Fibroblast of gingiva (primary cell): ENCODE data around the gene RPH3AL.

Experiments
- DNase-seq: peaks from one replicate; pipeline ENCODE4 v3.0.0-alpha.2; 2011; ENCODE audit warnings: low read depth

RPH3AL gene

DNA sequence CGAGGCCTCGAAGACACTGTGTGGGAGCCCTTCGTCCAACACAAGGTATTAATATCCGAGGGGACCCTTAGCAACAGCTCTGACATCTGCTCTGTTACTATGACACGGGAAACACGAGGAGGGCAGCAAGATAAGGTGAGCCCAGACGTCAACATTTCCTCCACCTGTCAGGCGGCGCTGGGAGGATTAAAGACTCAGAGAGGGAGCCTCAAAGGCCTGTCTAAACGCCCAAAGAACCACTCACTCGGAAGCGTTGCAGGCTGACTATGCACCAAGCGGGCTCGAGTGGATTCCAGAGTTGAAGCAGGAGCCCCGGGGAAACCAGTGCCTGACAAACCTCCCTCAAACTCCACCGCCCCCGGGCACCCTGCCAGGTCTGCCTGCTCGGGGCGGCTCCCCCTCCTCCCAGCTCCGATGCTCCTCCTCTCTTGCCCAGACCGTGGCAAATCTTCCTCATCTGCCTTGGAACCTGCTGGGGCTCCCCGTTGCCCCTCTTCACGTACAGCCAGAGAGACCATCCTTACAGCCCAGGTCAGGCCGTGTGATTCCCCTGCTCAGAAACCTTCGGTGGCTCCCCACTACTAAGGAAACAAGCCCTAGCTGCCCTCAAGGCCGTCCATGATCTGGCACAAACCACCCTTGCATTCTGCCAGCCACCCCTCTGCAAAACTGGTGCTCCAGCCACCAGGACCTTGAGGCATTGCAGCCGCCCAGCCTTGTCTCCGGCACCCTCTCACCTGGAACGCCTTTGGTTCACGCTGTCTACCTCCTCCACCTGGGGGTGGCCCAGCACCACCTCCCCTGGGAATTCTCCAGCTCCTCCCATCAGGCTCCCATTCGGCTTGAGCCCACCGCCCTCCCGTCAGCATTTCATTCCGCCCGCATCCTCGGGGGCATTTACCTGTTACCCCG is 16.2 kb downstream of the RPH3AL start:
- no peak for DNase-seq

DNA sequence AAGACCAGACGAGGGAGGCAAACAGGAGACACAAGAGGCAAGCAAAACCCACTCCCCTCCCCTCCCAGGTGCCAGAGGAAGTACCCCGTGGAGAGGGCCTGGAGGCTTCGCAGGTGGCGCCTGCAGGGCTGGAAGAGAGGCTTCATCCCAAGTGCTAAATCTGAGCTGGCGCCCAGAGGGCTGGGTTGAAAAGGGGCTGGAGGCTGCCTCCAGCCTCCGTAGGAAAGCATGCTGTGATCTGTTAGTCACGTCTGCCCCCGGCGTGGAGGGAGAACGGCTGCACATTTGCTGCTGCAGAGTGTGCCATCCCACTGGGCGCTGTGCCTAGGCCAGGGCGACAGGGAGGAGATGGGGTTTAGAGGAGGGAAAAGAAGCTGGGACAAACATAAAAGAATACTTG is 16.9 kb downstream of the RPH3AL start:
- DNase-seq: no peak

- no peak for DNase-seq
Measured at GRCh38 chr17:334974-335481, 17.6 kb downstream of the RPH3AL start.

- DNase-seq: no peak
Measured at GRCh38 chr17:333626-334396, 18.8 kb downstream of the RPH3AL start.

- no peak for DNase-seq
Measured at GRCh38 chr17:332558-333322, 19.9 kb downstream of the RPH3AL start.

DNA sequence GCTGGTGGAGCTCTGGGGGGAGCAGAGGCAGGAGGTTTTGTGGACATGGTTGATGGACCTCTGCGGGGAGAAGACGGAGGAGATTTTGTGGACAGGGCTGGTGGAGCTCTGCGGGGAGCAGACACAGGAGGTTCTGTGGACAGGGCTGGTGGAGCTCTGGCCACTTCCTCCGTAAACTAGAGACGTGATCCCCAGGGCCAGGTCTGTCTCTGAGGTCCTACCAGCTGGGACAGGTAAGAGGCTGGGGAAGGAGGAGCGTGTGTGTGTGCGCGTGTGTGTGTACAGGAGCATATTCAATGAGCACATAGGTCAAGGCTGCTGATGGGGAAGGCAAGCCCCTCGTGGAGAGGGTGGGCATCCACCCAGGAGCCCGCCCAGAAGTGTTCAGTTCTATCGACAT is 20.6 kb downstream of the RPH3AL start:
- no peak for DNase-seq

DNA sequence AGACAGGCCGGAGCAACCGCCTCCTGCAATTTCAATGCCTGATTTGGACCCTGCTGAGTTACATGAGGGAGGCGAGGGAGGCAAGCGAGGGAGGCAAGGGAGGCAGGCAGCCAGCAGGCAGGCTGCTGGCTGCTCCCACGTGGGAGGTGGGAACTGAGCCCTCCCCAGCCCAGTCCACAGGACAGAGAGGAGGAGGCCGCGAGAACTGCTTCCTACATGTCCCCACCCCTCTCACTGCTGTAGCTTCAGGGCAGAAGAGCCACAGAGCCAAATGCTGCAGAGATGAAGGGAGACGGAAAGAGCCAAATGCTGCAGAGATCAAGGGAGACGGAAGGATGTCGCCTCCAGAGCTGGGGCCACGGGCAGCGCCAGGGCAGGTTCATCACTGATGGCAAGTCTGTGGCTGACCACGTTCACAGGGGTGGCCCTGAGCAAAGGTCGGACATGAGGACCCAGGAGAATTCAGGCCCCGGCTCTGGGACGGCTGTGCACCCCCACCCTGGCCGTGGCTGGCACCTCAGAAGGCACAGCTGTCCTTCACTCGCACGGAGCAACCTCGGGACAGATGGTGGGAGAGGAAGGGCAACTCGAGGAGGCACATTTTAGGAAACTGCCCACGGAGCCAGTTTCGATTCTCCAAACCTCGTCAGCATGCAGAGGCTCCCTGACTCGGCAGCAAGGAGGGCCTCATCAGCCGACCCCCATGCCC is 21.5 kb downstream of the RPH3AL start:
- DNase-seq: no peak

DNA sequence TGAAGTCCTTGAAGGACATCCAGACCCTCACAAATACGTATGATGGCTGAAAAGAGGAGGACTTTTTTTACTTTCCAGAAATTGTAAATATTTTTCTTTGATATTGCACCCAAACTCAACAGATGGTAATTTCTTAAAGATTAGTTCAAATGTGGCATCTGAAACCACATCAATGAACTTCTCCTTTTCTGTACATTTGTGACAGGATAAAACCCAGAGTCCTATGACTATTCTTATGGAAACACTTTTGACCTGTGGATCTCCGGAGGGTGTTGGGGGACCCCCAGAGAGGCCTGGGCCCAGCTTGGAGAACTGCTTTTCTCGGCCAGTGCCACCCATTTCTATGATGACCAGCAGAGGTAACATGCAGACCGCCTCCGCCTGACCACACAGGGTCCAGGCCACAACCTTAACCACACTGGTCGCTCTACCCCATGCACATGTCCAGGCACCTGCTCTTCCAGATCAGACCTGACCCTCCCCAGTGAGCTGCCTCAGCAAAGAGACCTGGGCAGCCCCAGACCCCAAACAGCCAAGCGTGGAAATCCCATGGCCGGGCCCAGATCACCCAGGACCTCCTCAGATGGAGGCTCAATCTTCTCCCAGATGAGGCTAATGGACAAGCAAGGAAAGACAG is 22.7 kb downstream of the RPH3AL start:
- no peak for DNase-seq

GRCh38 chr17:327971-328370 is 24.6 kb downstream of the RPH3AL start:
- DNase-seq: no peak

GRCh38 chr17:327296-327695 is 25.3 kb downstream of the RPH3AL start:
- no peak for DNase-seq

DNA sequence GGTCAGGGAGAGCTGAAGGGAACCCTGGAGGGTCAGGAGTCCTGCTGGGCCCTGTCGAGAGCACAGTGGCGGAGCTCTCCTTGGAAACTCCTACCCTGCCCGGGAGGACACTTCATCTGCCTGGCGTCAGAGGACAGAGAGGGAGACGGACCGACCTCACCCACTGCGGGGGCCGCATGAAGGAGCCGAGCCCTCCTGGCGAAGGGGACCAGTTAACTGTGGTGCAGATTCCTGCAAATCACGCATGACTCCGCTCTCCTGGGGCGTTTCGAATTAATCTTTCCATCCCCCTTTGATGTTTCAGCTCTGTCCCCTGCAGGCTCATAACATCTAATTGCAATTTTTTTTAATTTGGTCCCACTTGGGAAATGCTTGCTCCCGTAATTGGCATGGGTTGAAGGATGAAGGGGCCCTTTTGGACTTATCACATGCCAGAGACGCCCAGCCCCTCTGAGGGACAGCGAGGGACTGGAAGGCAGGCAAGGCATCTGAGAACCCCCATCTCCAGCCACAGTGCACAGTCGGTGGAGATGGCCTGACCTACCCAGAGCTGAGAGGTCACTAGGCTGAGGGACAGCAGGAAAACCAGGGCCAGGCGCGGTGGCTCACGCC is 26.5 kb downstream of the RPH3AL start:
- DNase-seq: no peak

GRCh38 chr17:325270-326009 is 27.2 kb downstream of the RPH3AL start:
- DNase-seq: no peak

DNA sequence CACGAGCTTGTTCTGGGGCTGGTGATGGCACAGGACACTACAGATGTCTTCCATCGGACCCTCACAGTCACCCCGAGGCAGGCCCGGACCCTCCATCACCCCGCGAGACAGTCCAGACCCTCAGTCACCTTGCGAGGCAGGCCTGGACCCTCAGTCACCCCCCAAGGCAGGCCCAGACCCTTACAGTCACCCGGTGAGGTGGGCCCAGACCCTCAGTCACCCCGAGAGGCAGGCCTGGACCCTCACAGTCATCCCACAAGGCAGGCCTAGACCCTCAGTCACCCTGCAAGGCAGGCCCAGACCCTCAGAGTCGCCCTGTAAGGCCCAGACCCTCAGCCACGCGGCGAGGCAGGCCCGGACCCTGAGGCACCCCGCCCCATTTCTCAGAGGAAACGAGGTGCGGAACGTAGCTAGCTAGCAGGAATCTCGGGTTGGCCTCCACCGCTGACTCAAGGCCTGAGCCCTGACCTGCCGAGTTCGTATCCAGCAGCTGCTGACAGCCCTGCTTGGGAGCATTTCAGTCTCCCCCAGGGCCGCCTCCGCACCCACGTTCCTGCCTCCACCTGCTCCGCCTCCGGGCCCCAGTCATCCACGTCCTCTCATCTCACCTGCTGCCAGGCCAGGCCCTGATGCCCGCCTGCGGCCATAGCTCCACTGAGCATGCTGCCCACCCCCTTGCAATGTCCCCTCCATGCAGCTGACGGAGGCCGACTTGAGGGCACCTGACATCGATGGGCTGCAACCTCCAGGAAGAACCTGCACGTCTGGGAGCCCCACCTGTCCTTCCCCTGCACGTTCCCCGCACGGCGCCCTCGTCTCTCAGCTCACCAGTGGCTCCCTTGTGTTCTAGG is 28.7 kb downstream of the RPH3AL start:
- DNase-seq: no peak

DNA sequence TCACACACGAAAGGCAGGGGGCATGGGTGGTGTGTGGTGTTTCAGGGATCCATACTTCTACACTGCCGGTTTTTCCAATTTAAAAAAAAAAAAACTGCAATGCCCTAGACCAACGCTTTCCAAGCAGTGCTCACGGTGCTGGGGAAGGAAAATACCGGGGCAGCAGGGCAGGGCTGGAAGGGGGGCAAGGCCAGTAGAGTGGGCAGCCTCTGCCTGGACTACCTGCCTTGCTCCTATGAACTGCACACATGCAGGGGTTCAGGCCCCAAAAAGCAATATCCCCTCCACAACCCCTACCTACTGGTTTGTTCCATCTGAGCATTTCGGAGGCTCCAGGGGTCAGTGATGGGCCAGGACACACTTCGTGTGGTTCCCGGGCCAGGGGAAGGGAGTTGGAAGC is 29.4 kb downstream of the RPH3AL start:
- no peak for DNase-seq

DNA sequence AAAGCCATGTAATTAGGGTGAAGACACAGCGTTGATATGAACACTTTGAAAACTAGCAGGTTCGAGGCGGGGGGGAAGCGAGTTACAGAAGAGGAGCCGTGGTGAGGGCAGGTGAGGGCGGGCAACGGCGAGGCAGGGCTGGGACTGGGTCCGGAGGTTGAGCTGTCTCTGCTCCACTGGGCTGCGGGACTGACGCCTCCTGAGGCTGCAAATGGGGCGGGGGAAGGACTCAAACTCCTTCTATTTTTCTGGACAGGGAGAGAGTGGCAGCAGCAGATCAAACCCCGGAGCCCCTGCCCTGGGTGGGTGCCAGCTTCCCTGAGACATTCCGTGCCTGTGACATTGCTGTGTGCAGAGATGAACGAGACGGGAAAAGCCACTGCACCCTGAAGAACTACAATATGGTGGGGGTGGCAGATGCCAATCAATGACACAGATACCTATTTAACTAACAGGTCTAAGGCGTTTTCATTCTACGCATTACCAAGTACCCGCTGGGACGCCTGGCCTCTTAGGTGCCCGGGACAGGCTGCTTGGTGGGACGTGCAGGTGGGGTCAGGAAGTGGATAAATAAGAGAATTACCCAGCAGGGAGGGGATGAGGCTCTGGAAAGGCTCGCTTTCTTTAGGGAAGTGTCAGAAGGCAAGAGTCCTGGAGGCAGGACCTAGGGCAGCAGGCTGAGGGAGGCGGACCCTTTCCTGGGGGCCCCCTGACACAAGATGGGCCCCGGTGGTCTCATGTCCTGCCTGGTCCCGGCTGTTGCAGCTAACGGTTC is 30.4 kb downstream of the RPH3AL start:
- DNase-seq: no peak

GRCh38 chr17:321386-321941 is 31.1 kb downstream of the RPH3AL start:
- no peak for DNase-seq

DNA sequence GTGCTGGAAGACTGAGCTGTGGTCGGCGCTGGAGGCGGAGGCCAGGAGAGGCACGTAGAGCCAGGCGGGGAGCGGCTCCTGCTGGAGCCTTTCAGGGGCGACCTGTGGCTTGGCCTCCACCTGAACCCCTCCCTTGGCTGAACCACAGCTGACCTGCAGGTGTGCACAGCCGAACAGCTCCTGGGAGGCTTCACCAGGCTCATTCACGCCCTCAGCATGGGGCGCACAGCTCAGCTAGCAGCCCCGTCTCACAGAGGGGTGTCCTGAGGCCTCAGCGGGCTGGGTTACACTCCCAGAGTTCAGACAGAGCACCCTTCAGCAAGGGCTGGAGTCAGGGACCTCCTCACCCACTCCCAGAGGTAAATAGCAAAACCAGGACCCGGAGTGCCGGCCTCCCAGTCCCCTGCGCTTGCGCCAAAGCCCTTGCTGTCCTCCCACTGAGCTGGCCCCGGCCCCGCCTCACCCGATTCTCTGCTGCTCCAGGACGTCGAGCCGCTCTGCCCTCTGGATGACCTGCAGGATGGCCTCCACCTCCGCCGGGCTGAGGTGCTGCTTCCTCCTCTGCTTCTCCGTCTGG is 31.7 kb downstream of the RPH3AL start:
- DNase-seq: no peak

DNA sequence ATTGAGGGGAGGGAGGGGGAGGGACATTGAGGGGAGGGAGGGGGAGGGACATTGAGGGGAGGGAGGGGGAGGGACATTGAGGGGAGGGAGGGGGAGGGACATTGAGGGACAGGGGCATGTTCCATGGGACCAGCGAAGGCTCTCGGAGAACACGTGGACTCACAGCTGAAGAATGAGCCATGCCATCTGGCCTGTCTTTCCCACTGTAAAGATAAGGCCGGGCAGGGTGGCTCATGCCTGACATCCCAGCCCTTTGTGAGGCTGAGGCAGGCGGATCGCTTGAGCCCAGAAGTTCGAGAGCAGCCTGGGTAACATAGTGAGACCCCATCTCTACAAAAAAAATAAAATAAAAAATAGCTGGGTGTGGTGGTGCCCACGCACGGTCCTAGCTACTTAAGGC is 32.5 kb downstream of the RPH3AL start:
- DNase-seq: no peak
